ENCODE measurements around the gene NR2F2. TPM values are rescaled to one million over a fixed set of nuclear protein-coding genes. Genes with fewer than 3 reads are reported as not detected.

NR2F2 gene
- 10 to 100 TPM; 11.3 to 29.5 (median 18.4) TPM for total RNA-seq

GRCh38 chr15:96330450-96331143 lies at the start of gene NR2F2:
Gene NR2F2, plus strand, starts transcription at chr15:96330700. Its CDS starts 1,406 bp downstream, at chr15:96332106.
- in situ Hi-C loops (cut with MboI; ENCODE audit: low pct_ligation_motif_present in 1 of 4, low pct_unique_long_range_greater_than_20kb in 1 of 4, low sequenced_read_pairs in 3 of 4): loop anchor here in 2 of 4 donors (25.0 kb wide), 1 partner anchor 1068 kb away; no protein-coding TSS in a partner anchor
- intact Hi-C loops (cut with DNase I; ENCODE audit: low total_unique reads): no loop called here
- H3K4me1 ChIP-seq: peaks cover 0 to 33% (median 14%) of the 10 kb centered on the region in 4 donors
- TF ChIP-seq POLR2AphosphoS5 (IDR thresholded peaks at IDR 0.05) (peak; percentile 88 to 94 (median 91)), EP300 (IDR thresholded peaks at IDR 0.05; ENCODE audit: low read depth) (no peak), POLR2A (IDR thresholded peaks at IDR 0.05) (peak; percentile 95), CTCF (IDR thresholded peaks at IDR 0.05) (no peak)
- peaks cover 17% of the 10 kb centered on the region for H3K27me3 ChIP-seq
- DNase-seq: peak; percentile 94
- H3K36me3 ChIP-seq: no peaks in the 10 kb centered on the region
- no peaks in the 10 kb centered on the region for H3K9me3 ChIP-seq
- WGBS, 2 donors (ENCODE audit: low coverage in 1 of 2): 4% methylated on average over 48 of the region's 78 CpGs; no CpG with 5 or more reads in 1 of the 2 donors
- H3K27ac ChIP-seq: peak within 1 kb of the TSS; percentile 94 to 98 (median 97)
- H3K4me3 ChIP-seq: peak within 1 kb of the TSS; percentile 55 to 86 (median 74)

GRCh38 chr15:96285305-96285704 lies 45.2 kb upstream of the NR2F2 start:
- Histone ChIP-seq H3K4me3 (no peak overlapping the region), H3K4me1 (no peaks in the 10 kb centered on the region), H3K27me3 (no peaks in the 10 kb centered on the region), H3K9me3 (no peaks in the 10 kb centered on the region), H3K27ac (no peak overlapping the region), H3K36me3 (no peaks in the 10 kb centered on the region)
- intact Hi-C loops (cut with DNase I; ENCODE audit: low total_unique reads) (no loop called here), in situ Hi-C loops (cut with MboI; ENCODE audit: low pct_ligation_motif_present in 1 of 4, low pct_unique_long_range_greater_than_20kb in 1 of 4, low sequenced_read_pairs in 3 of 4) (no loop called here)
- WGBS, 2 donors (ENCODE audit: low coverage in 1 of 2): 64 to 65% methylated on average over 4 to 11 of the region's 11 CpGs
- DNase-seq: no peak
- TF ChIP-seq CTCF (IDR thresholded peaks at IDR 0.05) (no peak), POLR2AphosphoS5 (IDR thresholded peaks at IDR 0.05) (no peak), POLR2A (IDR thresholded peaks at IDR 0.05) (no peak)

- Histone ChIP-seq H3K27me3 (no peaks in the 10 kb centered on the region), H3K36me3 (no peaks in the 10 kb centered on the region), H3K4me3 (no peak overlapping the region), H3K4me1 (no peaks in the 10 kb centered on the region), H3K27ac (no peak overlapping the region), H3K9me3 (no peaks in the 10 kb centered on the region)
- TF ChIP-seq POLR2A (IDR thresholded peaks at IDR 0.05) (no peak), CTCF (IDR thresholded peaks at IDR 0.05) (no peak), EP300 (IDR thresholded peaks at IDR 0.05; ENCODE audit: low read depth) (no peak), POLR2AphosphoS5 (IDR thresholded peaks at IDR 0.05) (no peak)
- 80 to 90% methylated on average over 4 to 18 of the region's 18 CpGs for WGBS, 2 donors (ENCODE audit: low coverage in 1 of 2)
- intact Hi-C loops (cut with DNase I; ENCODE audit: low total_unique reads): no loop called here
- no peak for DNase-seq
- in situ Hi-C loops (cut with MboI; ENCODE audit: low pct_ligation_motif_present in 1 of 4, low pct_unique_long_range_greater_than_20kb in 1 of 4, low sequenced_read_pairs in 3 of 4): no loop called here
These were observed 44.7 kb upstream of the NR2F2 start for GRCh38 chr15:96285729-96286254.

- Histone ChIP-seq H3K27ac (no peak overlapping the region), H3K9me3 (no peaks in the 10 kb centered on the region), H3K27me3 (no peaks in the 10 kb centered on the region), H3K36me3 (no peaks in the 10 kb centered on the region), H3K4me1 (no peaks in the 10 kb centered on the region), H3K4me3 (no peak overlapping the region)
- no peak for DNase-seq
- TF ChIP-seq POLR2A (IDR thresholded peaks at IDR 0.05) (no peak), CTCF (IDR thresholded peaks at IDR 0.05) (no peak), EP300 (IDR thresholded peaks at IDR 0.05; ENCODE audit: low read depth) (no peak), POLR2AphosphoS5 (IDR thresholded peaks at IDR 0.05) (no peak)
- intact Hi-C loops (cut with DNase I; ENCODE audit: low total_unique reads): no loop called here
- 60 to 66% methylated on average over 4 to 5 of the region's 5 CpGs for WGBS, 2 donors (ENCODE audit: low coverage in 1 of 2)
- in situ Hi-C loops (cut with MboI; ENCODE audit: low pct_ligation_motif_present in 1 of 4, low pct_unique_long_range_greater_than_20kb in 1 of 4, low sequenced_read_pairs in 3 of 4): no loop called here
These were observed 39.8 kb upstream of the NR2F2 start for GRCh38 chr15:96290679-96291078.

Measured in transverse colon (tissue), 4 donors.